ENCODE measurements around the gene DYNLT2B.
"Not testable (repeated sequence)": the region's sequence is repeated elsewhere in the genome, so short reads cannot be mapped to it uniquely, and the experiment has no call there.

DYNLT2B gene

DNA sequence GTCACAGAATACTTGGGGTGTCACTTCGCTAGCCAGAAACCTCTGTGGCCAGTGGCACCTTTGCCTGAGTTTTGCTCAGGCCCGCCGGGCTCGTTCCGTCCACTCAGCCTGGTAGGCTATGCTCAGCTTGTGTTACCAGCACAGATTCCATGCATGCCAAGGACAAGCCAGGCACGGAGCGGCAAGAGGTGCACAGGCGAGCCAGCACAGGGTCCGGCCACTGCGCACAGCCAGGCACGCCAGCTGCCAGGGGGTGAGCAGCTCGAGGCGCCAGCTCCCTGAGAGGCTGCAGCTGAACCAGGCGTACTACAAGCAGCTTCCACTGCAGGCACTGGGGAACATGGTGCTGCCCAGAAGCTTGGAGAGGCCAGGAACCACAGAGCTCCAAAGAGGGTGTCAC lies 45.2 kb downstream of the DYNLT2B start:
- no peak for DNase-seq (ENCODE audit: low read depth in 3 of 3)

GRCh38 chr3:196270499-196270898 lies 47.5 kb downstream of the DYNLT2B start:
- no peak for DNase-seq (ENCODE audit: low read depth in 3 of 3)

DNA sequence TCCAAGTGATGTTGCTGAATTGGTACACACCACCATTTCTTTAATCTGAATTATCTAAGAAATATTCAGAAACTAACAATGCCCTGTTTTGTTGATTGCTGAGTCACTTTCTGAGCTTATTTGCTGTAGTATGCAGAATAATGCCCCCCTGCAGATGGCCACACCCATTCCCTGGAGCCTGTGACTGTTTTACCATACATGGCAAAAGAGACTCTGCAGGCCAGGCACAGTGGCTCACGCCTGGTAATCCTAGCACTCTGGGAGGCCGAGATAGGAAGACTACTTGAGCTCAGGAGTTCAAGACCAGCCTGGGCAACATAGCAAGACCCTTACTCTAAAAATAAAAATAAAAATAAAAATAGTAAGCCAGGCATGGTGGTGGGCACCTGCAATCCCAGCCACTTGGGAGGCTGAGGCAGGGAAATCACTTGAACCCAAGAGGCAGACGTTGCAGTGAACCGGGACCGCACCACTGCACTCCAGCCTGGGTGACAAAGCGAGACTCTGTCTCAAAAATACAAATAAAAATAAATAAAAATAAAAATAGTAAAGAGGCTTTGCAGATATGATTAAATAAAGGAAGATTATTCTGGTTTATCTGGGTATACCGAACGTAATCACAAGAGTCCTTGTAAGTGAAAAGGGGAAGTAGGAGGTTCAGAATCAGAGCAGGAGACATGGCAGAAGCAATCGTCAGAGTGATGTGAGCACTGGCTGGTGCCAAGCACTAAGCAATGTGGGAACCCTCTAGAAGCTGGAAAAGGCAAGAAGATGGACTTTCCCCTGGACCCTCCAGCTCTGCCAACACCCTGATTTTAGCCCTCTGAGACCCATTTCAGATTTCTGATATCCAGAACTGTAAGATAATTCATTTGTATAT lies 49.5 kb downstream of the DYNLT2B start:
- no peak for DNase-seq (ENCODE audit: low read depth in 3 of 3)

- no peak for DNase-seq (ENCODE audit: low read depth in 3 of 3)
Observed at GRCh38 chr3:196263819-196264218, 54.2 kb downstream of the DYNLT2B start.

DNA sequence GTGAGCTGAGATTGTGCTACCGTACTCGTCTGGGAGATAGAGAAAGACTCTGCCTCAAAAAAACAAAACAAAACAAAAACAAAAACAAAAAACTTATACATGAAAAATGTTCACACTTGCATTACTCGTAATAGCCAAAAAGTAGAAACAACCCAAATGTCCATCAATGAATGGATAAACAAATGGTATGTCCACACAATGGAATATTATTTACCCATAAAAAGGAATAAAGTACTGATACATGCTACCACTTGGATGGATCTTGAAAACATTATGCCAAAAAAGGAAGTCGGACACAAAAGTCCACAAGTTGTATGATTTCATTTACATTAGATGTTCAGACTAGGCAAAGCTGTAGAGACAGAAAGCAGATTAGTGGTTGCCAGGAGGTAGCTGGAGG lies 57.3 kb downstream of the DYNLT2B start:
- no peak for DNase-seq (ENCODE audit: low read depth in 3 of 3)

- no peak for DNase-seq (ENCODE audit: low read depth in 3 of 3)
Observed at GRCh38 chr3:196255776-196256175, 62.3 kb downstream of the DYNLT2B start.

- DNase-seq (ENCODE audit: low read depth in 3 of 3) = no peak
Observed at GRCh38 chr3:196254376-196255283, 63.4 kb downstream of the DYNLT2B start.

DNA sequence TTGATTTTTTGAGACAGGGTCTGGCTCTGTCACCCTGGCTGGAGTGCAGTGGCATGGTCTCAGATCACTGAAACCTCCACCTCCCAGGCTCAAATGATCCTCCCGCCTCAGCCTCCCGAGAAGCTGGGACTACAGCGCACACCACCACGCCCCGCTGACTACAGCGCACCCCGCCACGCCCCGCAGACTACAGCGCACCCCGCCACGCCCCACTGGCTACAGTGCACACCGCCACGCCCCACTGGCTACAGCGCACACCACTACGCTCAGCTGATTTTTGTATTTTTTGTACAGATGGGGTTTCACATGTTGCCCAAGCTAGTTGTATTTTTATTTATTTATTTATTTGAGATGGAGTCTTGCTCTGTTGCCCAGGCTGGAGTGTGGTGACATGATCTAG lies 66.1 kb downstream of the DYNLT2B start:
- DNase-seq (ENCODE audit: low read depth in 3 of 3) = no peak

DNA sequence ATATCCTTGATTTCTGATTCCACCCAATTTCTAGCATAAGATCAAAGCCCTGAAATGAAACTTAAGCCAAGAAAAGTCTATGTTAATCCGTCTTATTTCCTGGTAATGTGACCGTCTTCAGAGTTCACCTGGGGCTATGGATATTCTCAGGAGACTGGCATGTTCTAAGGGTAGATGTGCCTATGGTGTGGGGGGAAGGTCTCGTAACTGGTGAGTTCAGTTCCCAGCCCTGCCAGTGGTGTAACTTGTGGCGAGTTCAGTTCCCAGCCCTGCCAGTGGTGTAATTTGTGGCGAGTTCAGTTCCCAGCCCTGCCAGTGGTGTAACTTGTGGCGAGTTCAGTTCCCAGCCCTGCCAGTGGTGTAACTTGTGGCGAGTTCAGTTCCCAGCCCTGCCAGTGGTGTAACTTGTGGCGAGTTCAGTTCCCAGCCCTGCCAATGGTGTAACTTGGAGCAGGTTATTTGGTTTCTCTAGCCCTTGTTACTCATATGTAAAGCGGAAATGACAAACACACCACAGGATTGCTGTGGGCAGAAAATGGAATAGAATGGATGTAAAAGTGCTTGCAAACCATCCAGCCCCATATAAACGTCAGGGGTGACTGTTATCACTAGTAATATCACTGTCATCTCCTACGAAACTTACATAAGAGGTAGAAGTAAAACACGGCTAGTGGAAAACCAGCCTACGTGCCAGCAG lies 71.3 kb downstream of the DYNLT2B start:
- DNase-seq (ENCODE audit: low read depth in 3 of 3) = no peak

DNA sequence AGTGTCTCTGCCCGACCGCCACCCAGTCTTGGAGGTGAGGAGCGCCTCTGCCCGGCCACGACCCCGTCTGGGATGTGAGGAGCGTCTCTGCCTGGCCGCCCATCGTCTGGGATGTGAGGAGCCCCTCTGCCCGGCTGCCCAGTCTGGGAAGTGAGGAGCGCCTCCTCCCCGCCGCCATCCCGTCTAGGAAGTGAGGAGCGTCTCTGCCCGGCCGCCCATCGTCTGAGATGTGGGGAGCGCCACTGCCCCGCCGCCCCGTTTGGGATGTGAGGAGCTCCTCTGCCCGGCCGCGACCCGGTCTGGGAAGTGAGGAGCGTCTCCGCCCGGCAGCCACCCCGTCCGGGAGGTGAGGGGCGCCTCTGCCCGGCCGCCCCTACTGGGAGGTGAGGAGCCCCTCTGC lies 73.9 kb downstream of the DYNLT2B start:
- not testable (repeated sequence) for DNase-seq (ENCODE audit: low read depth in 3 of 3)

DNA sequence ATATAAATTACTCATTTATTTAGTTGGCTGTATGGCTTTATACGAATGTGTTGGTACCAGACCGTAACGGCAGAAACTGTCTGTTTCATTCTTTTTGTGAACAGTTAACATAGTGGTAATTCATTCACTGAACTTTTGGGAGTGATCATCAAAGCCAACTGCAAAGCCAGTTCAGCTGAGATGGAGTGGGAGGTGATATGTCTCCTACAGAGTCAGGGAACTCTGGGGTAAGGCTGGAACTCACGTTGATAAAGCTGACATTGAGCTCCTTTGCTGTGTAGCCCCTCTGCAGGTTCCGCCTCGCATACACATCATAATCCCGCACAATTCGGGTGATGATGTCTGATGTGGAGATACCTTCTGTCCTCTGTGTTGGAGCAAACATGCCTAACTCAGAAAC lies 76.3 kb downstream of the DYNLT2B start:
- DNase-seq (ENCODE audit: low read depth in 3 of 3) = no peak
